HG02943 (cell line): ENCODE measurements around the gene SAC3D1.

Experiments
- ATAC-seq: cut with Tn5 transposase; IDR thresholded peaks from one replicate; pipeline ENCODE4 v1.9.1; 2021; ENCODE audit warnings: mild to moderate bottlenecking, low read depth, moderate library complexity; ENCODE audit not compliant: unreplicated experiment

SAC3D1 gene

DNA sequence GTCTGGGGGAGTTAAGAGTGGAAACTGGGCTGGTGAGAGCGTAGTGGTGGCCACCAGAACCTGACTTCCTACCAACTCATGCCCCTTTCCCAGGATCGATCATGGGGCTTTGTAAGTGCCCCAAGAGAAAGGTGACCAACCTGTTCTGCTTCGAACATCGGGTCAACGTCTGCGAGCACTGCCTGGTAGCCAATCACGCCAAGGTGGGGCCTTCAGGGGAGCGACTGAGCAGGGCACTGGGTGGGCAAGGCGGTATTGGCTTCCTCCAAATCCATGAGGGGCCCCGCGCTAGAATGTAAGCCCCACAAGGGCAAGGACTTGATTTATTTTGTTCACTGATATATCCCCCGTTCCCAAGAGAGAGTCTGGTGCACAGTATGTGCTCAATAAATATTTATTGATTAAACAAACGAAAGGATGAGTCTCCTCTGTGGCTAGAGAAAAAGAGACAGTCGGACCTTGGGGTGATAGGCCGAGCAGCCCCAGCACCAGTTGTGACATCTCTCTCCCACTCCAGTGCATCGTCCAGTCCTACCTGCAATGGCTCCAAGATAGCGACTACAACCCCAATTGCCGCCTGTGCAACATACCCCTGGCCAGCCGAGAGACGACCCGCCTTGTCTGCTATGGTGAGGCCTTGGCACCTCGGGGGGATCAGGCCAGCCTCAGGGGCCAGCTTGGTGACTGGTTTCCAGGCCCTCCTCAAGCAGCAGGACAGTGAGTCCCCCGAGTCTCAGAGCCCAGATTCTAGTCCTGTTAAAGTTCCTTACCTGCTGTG is 43.8 kb downstream of the SAC3D1 start:
- peak; percentile 2 for ATAC-seq

DNA sequence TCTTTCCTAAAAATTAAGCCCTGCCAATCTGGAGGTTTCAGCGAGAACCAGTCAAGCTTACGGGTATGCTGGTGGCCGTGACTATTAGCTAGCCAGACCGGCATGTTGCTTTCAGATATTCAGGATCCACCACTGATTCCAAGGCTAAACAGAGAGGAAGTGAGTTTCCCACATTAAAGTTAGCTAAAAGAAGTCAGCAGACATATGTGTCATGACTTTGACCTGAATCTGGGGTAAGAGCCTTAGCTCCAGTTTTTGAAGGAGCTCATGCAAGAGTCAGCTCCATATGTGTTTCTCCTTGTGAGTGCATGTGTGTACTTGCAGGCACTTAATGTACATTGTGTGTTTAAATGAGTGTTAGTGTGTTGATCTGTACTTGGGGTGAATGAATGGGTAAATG is 44.4 kb downstream of the SAC3D1 start:
- no peak for ATAC-seq

DNA sequence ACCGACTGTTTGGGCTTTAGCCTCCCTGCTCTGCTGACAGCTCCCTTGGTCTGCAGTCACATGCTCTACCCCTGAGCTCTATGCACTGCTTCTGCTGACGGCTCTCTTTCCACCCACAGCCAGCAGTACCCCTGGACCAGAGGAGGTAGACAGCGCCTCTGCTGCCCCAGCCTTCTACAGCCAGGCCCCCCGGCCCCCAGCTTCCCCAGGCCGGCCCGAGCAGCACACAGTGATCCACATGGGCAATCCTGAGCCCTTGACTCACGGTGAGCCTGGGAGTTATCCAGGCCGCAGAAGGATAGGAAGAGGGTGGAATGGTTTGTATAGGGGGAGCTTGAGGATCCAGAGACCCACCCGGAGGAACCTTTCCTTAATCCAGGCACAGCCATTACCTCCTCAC is 45.8 kb downstream of the SAC3D1 start:
- no peak for ATAC-seq

DNA sequence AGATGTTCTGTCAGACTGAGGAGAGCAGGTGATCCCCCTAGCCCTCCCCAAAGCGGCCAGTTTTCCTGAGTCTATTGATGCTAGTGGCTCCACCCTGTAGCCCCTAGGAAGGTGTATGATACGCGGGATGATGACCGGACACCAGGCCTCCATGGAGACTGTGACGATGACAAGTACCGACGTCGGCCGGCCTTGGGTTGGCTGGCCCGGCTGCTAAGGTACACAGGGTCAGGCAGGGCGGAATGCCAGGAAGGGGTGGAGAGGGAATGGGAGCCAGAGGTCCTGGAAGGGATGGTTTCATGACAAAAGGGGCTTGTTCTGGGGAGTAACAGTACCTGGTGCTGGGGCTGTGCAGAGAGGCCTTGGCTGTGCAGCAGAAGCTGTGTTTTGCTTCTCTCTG is 46.2 kb downstream of the SAC3D1 start:
- no peak for ATAC-seq

DNA sequence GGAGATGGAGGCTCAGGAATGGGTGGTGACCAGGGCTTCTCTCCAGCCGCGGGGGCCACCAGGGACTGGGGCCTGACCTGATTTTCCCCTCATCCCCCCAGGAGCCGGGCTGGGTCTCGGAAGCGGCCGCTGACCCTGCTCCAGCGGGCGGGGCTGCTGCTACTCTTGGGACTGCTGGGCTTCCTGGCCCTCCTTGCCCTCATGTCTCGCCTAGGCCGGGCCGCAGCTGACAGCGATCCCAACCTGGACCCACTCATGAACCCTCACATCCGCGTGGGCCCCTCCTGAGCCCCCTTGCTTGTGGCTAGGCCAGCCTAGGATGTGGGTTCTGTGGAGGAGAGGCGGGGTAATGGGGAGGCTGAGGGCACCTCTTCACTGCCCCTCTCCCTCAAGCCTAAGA is 46.8 kb downstream of the SAC3D1 start:
- no peak for ATAC-seq

DNA sequence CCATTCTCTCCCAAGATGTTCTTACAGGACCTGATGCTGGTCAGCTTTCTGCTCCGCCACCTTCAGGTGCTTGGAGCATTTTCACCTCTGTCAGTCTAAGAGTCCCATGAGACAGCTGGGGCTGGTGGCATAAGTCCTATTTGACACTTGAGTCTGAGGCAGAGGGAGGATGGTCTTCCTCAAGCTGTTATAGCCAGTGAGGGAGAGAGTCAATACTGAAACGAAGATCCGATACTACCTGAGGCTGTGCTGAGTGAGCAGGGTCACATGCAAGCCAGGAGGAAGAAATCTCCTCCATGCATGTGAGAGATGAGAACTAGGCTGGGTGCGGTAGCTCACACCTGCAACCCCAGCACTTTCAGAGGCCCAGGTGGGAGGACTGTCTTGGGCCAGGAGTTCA is 48.6 kb downstream of the SAC3D1 start:
- ATAC-seq, result no peak

DNA sequence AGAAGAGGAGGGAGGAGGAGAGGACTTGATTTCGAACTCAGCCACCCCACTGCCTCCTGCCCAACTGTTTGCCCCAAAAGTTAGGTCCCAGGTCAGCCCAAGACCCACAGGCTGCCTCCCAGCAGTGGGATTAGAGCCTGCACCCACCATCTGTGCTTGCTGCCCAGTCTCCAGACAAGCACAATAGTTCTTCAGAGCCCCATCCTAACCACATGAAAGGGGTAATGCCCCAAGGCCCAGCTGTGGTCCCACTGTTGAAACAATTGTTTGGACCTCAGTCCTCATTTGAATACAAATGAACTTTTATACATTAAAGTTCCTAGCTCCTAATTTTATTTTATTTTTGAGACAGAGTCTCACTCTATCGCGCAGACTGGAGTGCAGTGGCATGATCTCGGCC is 49.6 kb downstream of the SAC3D1 start:
- no peak for ATAC-seq
